GM23338 (cell line): ENCODE data around the gene KDM4C. TPM values are rescaled to one million over a fixed set of nuclear protein-coding genes. Genes with fewer than 3 reads are reported as not detected.

ENCODE experiments used
- ATAC-seq: fragments of 200-7000 bp; cut with Tn5 transposase; 3 replicates; pipeline ENCODE4 v1.9.1; 2020
- DNase-seq: peaks from one replicate; pipeline ENCODE4 v3.0.0-alpha.2; 2015; ENCODE audit warnings: low spot score
- H2AFZ ChIP-seq: fragments of 200-600 bp; sonication (generic); 2 replicates; pipeline ENCODE4 v1.8.0; 2016; ENCODE audit warnings: antibody characterized with exemption, mild to moderate bottlenecking, moderate library complexity
- H3F3A ChIP-seq: fragments of 200-600 bp; sonication (generic); replicated peaks from 2 replicates; pipeline ENCODE4 v1.8.0; 2017; ENCODE audit warnings: antibody characterized with exemption, mixed run types, low read depth
- H3K27ac ChIP-seq: fragments of 200-600 bp; sonication (generic); 2 replicates; pipeline ENCODE4 v1.6.1; 2016; ENCODE audit warnings: low read depth
- H3K27me3 ChIP-seq: fragments of 200-600 bp; sonication (generic); 2 replicates; pipeline ENCODE4 v1.8.0; 2016; ENCODE audit warnings: mild to moderate bottlenecking, mixed run types, moderate library complexity; ENCODE audit not compliant: insufficient read depth
- H3K36me3 ChIP-seq: fragments of 200-600 bp; sonication (generic); 2 replicates; pipeline ENCODE4 v1.8.0; 2016; ENCODE audit warnings: mild to moderate bottlenecking; ENCODE audit not compliant: insufficient read depth
- H3K4me1 ChIP-seq: fragments of 200-600 bp; sonication (generic); 2 replicates; pipeline ENCODE4 v1.8.0; 2016; ENCODE audit warnings: mild to moderate bottlenecking, moderate library complexity; ENCODE audit not compliant: insufficient read depth
- H3K4me2 ChIP-seq: fragments of 200-600 bp; sonication (generic); 2 replicates; pipeline ENCODE4 v1.7.1; 2017; ENCODE audit warnings: mixed run types
- H3K4me3 ChIP-seq: fragments of 200-600 bp; sonication (generic); 2 replicates; pipeline ENCODE4 v1.6.1; 2016; ENCODE audit warnings: mixed run types
- H3K79me2 ChIP-seq: fragments of 200-600 bp; sonication (generic); replicated peaks from 2 replicates; pipeline ENCODE4 v1.8.0; 2017; ENCODE audit warnings: mild to moderate bottlenecking; ENCODE audit not compliant: insufficient read depth
- H3K9me2 ChIP-seq: fragments of 200-600 bp; sonication (generic); 2 replicates; pipeline ENCODE4 v1.8.0; 2017; ENCODE audit not compliant: insufficient read depth
- H4K20me1 ChIP-seq: fragments of 200-600 bp; sonication (generic); replicated peaks from 2 replicates; pipeline ENCODE4 v1.8.0; 2017; ENCODE audit warnings: mild to moderate bottlenecking; ENCODE audit not compliant: insufficient read depth
- H3K27ac Mint-ChIP-seq: 2 replicates; pipeline ENCODE4 v1.8.0; 2020; ENCODE audit warnings: inconsistent platforms, mild to moderate bottlenecking, moderate library complexity, mixed read lengths
- H3K27me3 Mint-ChIP-seq: 3 replicates; pipeline ENCODE4 v1.8.0; 2022; ENCODE audit warnings: low read depth, mild to moderate bottlenecking, moderate library complexity, mixed read lengths, inconsistent platforms; ENCODE audit not compliant: insufficient read depth, poor library complexity
- H3K36me3 Mint-ChIP-seq: 3 replicates; pipeline ENCODE4 v1.8.0; 2021; ENCODE audit warnings: low read depth, mild to moderate bottlenecking, inconsistent platforms, moderate library complexity, mixed read lengths
- H3K4me1 Mint-ChIP-seq: 3 replicates; pipeline ENCODE4 v1.8.0; 2020; ENCODE audit warnings: mild to moderate bottlenecking, inconsistent platforms, mixed read lengths
- H3K4me3 Mint-ChIP-seq: 3 replicates; pipeline ENCODE4 v1.8.0; 2021; ENCODE audit warnings: moderate library complexity, mild to moderate bottlenecking, inconsistent platforms, mixed read lengths
- H3K9me3 Mint-ChIP-seq: 3 replicates; pipeline ENCODE4 v1.8.0; 2020; ENCODE audit warnings: moderate library complexity, mild to moderate bottlenecking, inconsistent platforms, mixed read lengths
- STAT1 ChIP-seq: IDR thresholded peaks from one replicate; pipeline ENCODE4 v1.6.1; 2016; ENCODE audit warnings: antibody characterized with exemption; ENCODE audit not compliant: unreplicated experiment
- ZNF114 ChIP-seq: fragments of 250-450 bp; sonication (Bioruptor Pico); IDR thresholded peaks from 2 replicates; pipeline ENCODE4 v1.5.0; 2020; ENCODE audit warnings: mild to moderate bottlenecking, moderate library complexity
- ZNF331 ChIP-seq: fragments of 250-450 bp; sonication (Bioruptor Pico); IDR thresholded peaks from 2 replicates; pipeline ENCODE4 v1.5.0; 2020; ENCODE audit warnings: low read depth, mild to moderate bottlenecking, moderate library complexity
- ZNF462 ChIP-seq: fragments of 250-450 bp; sonication (Bioruptor Pico); IDR thresholded peaks from 2 replicates; pipeline ENCODE4 v1.5.0; 2020; ENCODE audit warnings: mild to moderate bottlenecking, moderate library complexity
- polyA plus RNA-seq: library from polyadenylated mRNA; unstranded; fragments of >200 nt; fragmentation: Nextera tagmentation; extraction: Ambion mirVana; gene quantifications from 2 replicates; pipeline ENCODE4 v1.2.1, GENCODE V29; 2016
- total RNA-seq: library from RNA; depleted of rRNA; stranded (reverse); fragments of >200 nt; shearing (Covaris generic); gene quantifications from 2 replicates; pipeline ENCODE4 v1.2.3, GENCODE V29; 2014
- TF ChIP-seq, protein P1 (sequence below): IDR thresholded peaks from one replicate; pipeline ENCODE4 v1.6.1; 2018; ENCODE audit warnings: antibody characterized with exemption; ENCODE audit not compliant: unreplicated experiment

KDM4C gene
- total and polyA plus RNA-seq, 2 experiments from 2014 or later: 12.0 to 43.8 TPM

- TF ChIP-seq, protein P1, sequence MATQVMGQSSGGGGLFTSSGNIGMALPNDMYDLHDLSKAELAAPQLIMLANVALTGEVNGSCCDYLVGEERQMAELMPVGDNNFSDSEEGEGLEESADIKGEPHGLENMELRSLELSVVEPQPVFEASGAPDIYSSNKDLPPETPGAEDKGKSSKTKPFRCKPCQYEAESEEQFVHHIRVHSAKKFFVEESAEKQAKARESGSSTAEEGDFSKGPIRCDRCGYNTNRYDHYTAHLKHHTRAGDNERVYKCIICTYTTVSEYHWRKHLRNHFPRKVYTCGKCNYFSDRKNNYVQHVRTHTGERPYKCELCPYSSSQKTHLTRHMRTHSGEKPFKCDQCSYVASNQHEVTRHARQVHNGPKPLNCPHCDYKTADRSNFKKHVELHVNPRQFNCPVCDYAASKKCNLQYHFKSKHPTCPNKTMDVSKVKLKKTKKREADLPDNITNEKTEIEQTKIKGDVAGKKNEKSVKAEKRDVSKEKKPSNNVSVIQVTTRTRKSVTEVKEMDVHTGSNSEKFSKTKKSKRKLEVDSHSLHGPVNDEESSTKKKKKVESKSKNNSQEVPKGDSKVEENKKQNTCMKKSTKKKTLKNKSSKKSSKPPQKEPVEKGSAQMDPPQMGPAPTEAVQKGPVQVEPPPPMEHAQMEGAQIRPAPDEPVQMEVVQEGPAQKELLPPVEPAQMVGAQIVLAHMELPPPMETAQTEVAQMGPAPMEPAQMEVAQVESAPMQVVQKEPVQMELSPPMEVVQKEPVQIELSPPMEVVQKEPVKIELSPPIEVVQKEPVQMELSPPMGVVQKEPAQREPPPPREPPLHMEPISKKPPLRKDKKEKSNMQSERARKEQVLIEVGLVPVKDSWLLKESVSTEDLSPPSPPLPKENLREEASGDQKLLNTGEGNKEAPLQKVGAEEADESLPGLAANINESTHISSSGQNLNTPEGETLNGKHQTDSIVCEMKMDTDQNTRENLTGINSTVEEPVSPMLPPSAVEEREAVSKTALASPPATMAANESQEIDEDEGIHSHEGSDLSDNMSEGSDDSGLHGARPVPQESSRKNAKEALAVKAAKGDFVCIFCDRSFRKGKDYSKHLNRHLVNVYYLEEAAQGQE: no peak
- TF ChIP-seq ZNF114: no peak
Measured at GRCh38 chr9:7146582-7146981, 388.8 kb downstream of the KDM4C start (continued).

DNA sequence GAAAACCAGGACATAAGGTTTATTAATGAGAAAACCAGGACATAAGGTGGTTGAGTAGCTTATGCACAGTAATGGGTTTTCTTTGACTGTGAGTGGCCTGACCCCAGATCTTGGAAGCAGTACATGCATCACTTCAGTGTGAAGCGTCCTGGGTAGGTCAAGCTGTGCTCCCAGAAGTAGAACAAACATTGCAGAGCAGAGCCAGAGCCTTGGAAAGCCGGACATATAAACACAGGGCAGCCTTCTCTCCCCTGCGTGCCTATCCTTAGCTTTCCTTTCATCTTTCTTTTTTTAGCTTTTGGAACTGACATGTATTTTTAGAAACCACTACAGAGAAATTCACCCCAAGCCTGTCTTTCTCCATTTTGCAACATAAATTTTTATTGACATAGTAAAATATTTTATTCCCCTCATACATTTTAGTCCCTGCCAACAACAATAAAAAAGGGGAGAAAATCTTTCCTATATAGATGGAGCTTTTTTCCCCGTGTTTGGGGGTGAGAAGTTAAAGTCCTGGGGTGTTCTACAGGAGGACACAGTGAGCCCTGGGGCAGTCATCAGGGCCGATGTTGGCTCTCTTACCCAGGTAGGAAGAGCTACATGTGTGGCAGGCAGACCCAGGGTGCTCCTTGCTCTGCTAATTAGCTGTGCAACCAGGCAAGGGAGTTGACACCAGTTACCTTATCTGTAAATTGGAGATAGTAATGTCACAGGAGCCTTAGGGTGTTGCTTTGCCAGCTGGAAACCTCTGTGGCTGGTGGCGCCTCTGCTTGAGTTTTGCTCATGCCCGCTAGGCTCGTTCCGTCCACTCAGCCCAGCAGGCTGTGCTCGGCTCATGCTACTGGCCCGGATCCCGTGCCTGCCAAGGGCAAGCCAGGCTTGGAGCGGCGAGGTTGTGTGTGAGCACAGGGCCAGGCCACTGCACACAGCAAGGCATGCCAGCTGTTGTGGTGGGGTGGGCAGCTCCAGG lies 389.6 kb downstream of the KDM4C start:
- Mint-ChIP-seq H3K4me1 (peaks cover 3% of the 10 kb centered on the region; the same call in 2 of the 3 replicates), H3K9me3 (no peaks in the 10 kb centered on the region), H3K36me3 (peaks cover 4% of the 10 kb centered on the region; the same call in 1 of the 3 replicates), H3K4me3 (no peak overlapping the region), H3K27ac (no peak overlapping the region), H3K27me3 (peaks cover 5% of the 10 kb centered on the region)
- Histone ChIP-seq H3K36me3 (no peaks in the 10 kb centered on the region), H3K27ac (no peak overlapping the region), H2AFZ (no peak overlapping the region), H3K9me2 (no peaks in the 10 kb centered on the region), H3F3A (no peaks in the 10 kb centered on the region), H3K4me3 (no peak overlapping the region), H4K20me1 (no peaks in the 10 kb centered on the region; the same call in 1 of the 2 replicates), H3K4me2 (no peak overlapping the region), H3K4me1 (no peaks in the 10 kb centered on the region), H3K79me2 (no peaks in the 10 kb centered on the region), H3K27me3 (no peaks in the 10 kb centered on the region)
- TF ChIP-seq ZNF462 (CRISPR knock-in tag) (no peak), ZNF331 (CRISPR knock-in tag) (no peak), STAT1 (no peak)
- TF ChIP-seq, protein P1: no peak
- ATAC-seq: no peak
- no peak for DNase-seq
